HEK293 (cell line): ENCODE data around the gene SPEF1.

Experiments
- CTCF ChIA-PET: fragments of 350-600 bp; formaldehyde crosslinking; extraction: SDS; loops from one replicate; lab custom pipeline; 2021; ENCODE audit warnings: antibody characterized with exemption; lab: Yijun Ruan, JAX
- POLR2A ChIA-PET: fragments of 300-600 bp; formaldehyde crosslinking; extraction: SDS; loops from one replicate; lab custom pipeline; 2020; ENCODE audit warnings: antibody characterized with exemption, inconsistent platforms; lab: Yijun Ruan, JAX
- H3K27ac ChIP-seq: fragments of 200-500 bp; sonication (Bioruptor generic); 2 replicates; pipeline ENCODE4 v1.5.1; 2014; ENCODE audit warnings: low read depth, low read length, control low read depth, inconsistent platforms; ENCODE audit errors: extremely low read depth
- H3K36me3 ChIP-seq, 2 experiments: fragments of 200-500 bp in 1 of 2; sonication (Bioruptor generic) in 1 of 2; 1 replicate in 1 of 2; 2 replicates in 1 of 2; pipeline ENCODE4 v1.5.1; 2014 to 2017; ENCODE audit warnings: inconsistent platforms in 2 of 2, low read length in 2 of 2; ENCODE audit not compliant: control insufficient read depth in 2 of 2, insufficient read depth in 1 of 2
- H3K4me1 ChIP-seq: fragments of 200-500 bp; sonication (Bioruptor generic); 2 replicates; pipeline ENCODE4 v1.5.1; 2014; ENCODE audit warnings: mild to moderate bottlenecking, low read length, inconsistent platforms; ENCODE audit not compliant: control insufficient read depth, insufficient read depth
- H3K4me3 ChIP-seq: 2 replicates; pipeline ENCODE4 v1.5.1; 2011; ENCODE audit warnings: low read depth, mild to moderate bottlenecking, control low read depth, low read length, moderate library complexity
- H3K9me3 ChIP-seq: fragments of 200-500 bp; sonication (Bioruptor generic); 2 replicates; pipeline ENCODE4 v1.5.1; 2014; ENCODE audit warnings: low read depth, low read length, inconsistent platforms; ENCODE audit not compliant: control insufficient read depth, insufficient read depth
- CTCF ChIP-seq: fragments of 450-650 bp; formaldehyde crosslinking; IDR thresholded peaks from 2 replicates; pipeline ENCODE4 v1.5.1; 2016; ENCODE audit warnings: missing biosample characterization, missing genetic modification characterization
- IKZF3 ChIP-seq: fragments of 450-650 bp; IDR thresholded peaks from 2 replicates; pipeline ENCODE4 v1.5.0; 2018; ENCODE audit warnings: missing biosample characterization, mild to moderate bottlenecking, missing genetic modification characterization, moderate library complexity
- OVOL3 ChIP-seq: fragments of 450-650 bp; formaldehyde crosslinking; IDR thresholded peaks from 2 replicates; pipeline ENCODE4 v1.5.1; 2016; ENCODE audit warnings: missing biosample characterization, missing genetic modification characterization
- PRDM4 ChIP-seq: fragments of 450-650 bp; formaldehyde crosslinking; IDR thresholded peaks from 2 replicates; pipeline ENCODE4 v1.5.1; 2017; ENCODE audit warnings: missing biosample characterization, missing genetic modification characterization
- ZBTB1 ChIP-seq: fragments of 450-650 bp; formaldehyde crosslinking; IDR thresholded peaks from 2 replicates; pipeline ENCODE4 v1.5.1; 2016; ENCODE audit warnings: missing biosample characterization, missing genetic modification characterization
- ZBTB26 ChIP-seq: fragments of 450-650 bp; formaldehyde crosslinking; optimal IDR thresholded peaks from 2 replicates; pipeline ENCODE3; 2016; ENCODE audit warnings: missing biosample characterization, mild to moderate bottlenecking, missing genetic modification characterization
- ZBTB6 ChIP-seq: fragments of 450-650 bp; formaldehyde crosslinking; IDR thresholded peaks from 2 replicates; pipeline ENCODE4 v1.5.1; 2017; ENCODE audit warnings: missing biosample characterization, missing genetic modification characterization
- ZNF121 ChIP-seq: fragments of 450-650 bp; formaldehyde crosslinking; IDR thresholded peaks from 2 replicates; pipeline ENCODE4 v1.5.1; 2016; ENCODE audit warnings: missing biosample characterization, missing genetic modification characterization
- ZNF138 ChIP-seq: fragments of 450-650 bp; formaldehyde crosslinking; IDR thresholded peaks from 2 replicates; pipeline ENCODE4 v1.5.1; 2016; ENCODE audit warnings: missing biosample characterization, missing genetic modification characterization, borderline replicate concordance
- ZNF140 ChIP-seq: fragments of 450-650 bp; formaldehyde crosslinking; IDR thresholded peaks from 2 replicates; pipeline ENCODE4 v1.5.1; 2016; ENCODE audit warnings: missing biosample characterization, missing genetic modification characterization
- ZNF18 ChIP-seq: fragments of 450-650 bp; formaldehyde crosslinking; IDR thresholded peaks from 2 replicates; pipeline ENCODE4 v1.5.1; 2016; ENCODE audit warnings: missing biosample characterization, missing genetic modification characterization
- ZNF26 ChIP-seq: fragments of 450-650 bp; formaldehyde crosslinking; IDR thresholded peaks from 2 replicates; pipeline ENCODE4 v1.5.1; 2016; ENCODE audit warnings: missing biosample characterization, missing genetic modification characterization
- ZNF341 ChIP-seq: fragments of 450-650 bp; formaldehyde crosslinking; IDR thresholded peaks from 2 replicates; pipeline ENCODE4; 2016; ENCODE audit warnings: low read depth, missing biosample characterization, missing genetic modification characterization
- ZNF366 ChIP-seq: fragments of 450-650 bp; formaldehyde crosslinking; conservative IDR thresholded peaks from 2 replicates; pipeline ENCODE4 v1.5.1; 2016; ENCODE audit warnings: missing biosample characterization, missing genetic modification characterization
- ZNF394 ChIP-seq: fragments of 450-650 bp; formaldehyde crosslinking; IDR thresholded peaks from 2 replicates; pipeline ENCODE4 v1.5.1; 2016; ENCODE audit warnings: missing biosample characterization, missing genetic modification characterization, mild to moderate bottlenecking, moderate library complexity, borderline replicate concordance
- ZNF416 ChIP-seq: fragments of 450-650 bp; formaldehyde crosslinking; IDR thresholded peaks from 2 replicates; pipeline ENCODE4 v1.5.1; 2016; ENCODE audit warnings: missing biosample characterization, missing genetic modification characterization
- ZNF558 ChIP-seq: fragments of 450-650 bp; formaldehyde crosslinking; IDR thresholded peaks from 2 replicates; pipeline ENCODE4 v1.5.1; 2016; ENCODE audit warnings: missing biosample characterization, missing genetic modification characterization
- ZNF560 ChIP-seq: fragments of 450-650 bp; formaldehyde crosslinking; IDR thresholded peaks from 2 replicates; pipeline ENCODE4 v1.5.1; 2017; ENCODE audit warnings: missing biosample characterization, missing genetic modification characterization, borderline replicate concordance
- ZNF571 ChIP-seq: fragments of 450-650 bp; formaldehyde crosslinking; IDR thresholded peaks from 2 replicates; pipeline ENCODE4 v1.5.0; 2017; ENCODE audit warnings: missing biosample characterization, missing genetic modification characterization
- ZNF621 ChIP-seq: fragments of 450-650 bp; formaldehyde crosslinking; IDR thresholded peaks from 2 replicates; pipeline ENCODE4 v1.5.1; 2017; ENCODE audit warnings: missing biosample characterization, missing genetic modification characterization
- ZNF664 ChIP-seq: fragments of 450-650 bp; formaldehyde crosslinking; IDR thresholded peaks from 2 replicates; pipeline ENCODE4 v1.5.1; 2016; ENCODE audit warnings: missing biosample characterization, missing genetic modification characterization
- ZNF677 ChIP-seq: fragments of 450-650 bp; IDR thresholded peaks from 2 replicates; pipeline ENCODE4 v1.5.0; 2018; ENCODE audit warnings: missing biosample characterization, mild to moderate bottlenecking, missing genetic modification characterization, moderate library complexity

SPEF1 gene

GRCh38 chr20:3741836-3742458, 39.3 kb downstream of the SPEF1 start:
- Histone ChIP-seq H3K27ac (no peak overlapping the region), H3K4me3 (no peak overlapping the region), H3K4me1 (peaks cover 10% of the 10 kb centered on the region; the same call in 1 of the 2 replicates), H3K9me3 (no peaks in the 10 kb centered on the region)
- ChIA-PET POLR2A (interaction anchor here (0.7 kb wide), 1 partner anchor 13 kb away, joined by 3 read pairs; no protein-coding TSS in a partner anchor), CTCF (interaction anchor here (0.6 to 3.0 kb wide), 8 partner anchors 8 to 57 kb away, joined by 3 to 17 read pairs (median 6); no protein-coding TSS in a partner anchor)
- TF ChIP-seq ZNF140 (0 out of 2 replicates have a peak, but pooled peaks have one; percentile 2), ZBTB1 (tag by site-specific recombination) (no peak), ZBTB6 (tag by site-specific recombination) (peak; percentile 32; the same call in 1 of the 2 replicates), OVOL3 (tag by site-specific recombination) (no peak), ZNF341 (tag by site-specific recombination) (peak; percentile 54)
- TF ChIP-seq, all 188 proteins: peak for 3
- no peaks in the 10 kb centered on the region for H3K36me3 ChIP-seq

- CTCF ChIA-PET, result interaction anchor here (0.9 to 3.0 kb wide), 5 partner anchors 9 to 30 kb away, joined by 6 to 17 read pairs (median 7); no protein-coding TSS in a partner anchor
These were observed 40.5 kb downstream of the SPEF1 start for GRCh38 chr20:3740615-3741301.

More at GRCh38 chr20:3740615-3741301, 40.5 kb downstream of the SPEF1 start:
- Histone ChIP-seq H3K36me3 (no peaks in the 10 kb centered on the region), H3K9me3 (no peaks in the 10 kb centered on the region), H3K4me1 (peaks cover 10% of the 10 kb centered on the region; the same call in 1 of the 2 replicates), H3K27ac (no peak overlapping the region)
- POLR2A ChIA-PET, result interaction anchor here (0.7 kb wide), 1 partner anchor 12 kb away, joined by 3 read pairs; no protein-coding TSS in a partner anchor
- no peak for TF ChIP-seq ZNF18
- no peak for TF ChIP-seq PRDM4 (tag by site-specific recombination)
- no peak for TF ChIP-seq ZNF121 (tag by site-specific recombination)
- no peak for TF ChIP-seq IKZF3 (tag by site-specific recombination)
- TF ChIP-seq ZNF394 (tag by site-specific recombination), result no peak
- no peak for TF ChIP-seq ZNF664 (tag by site-specific recombination)
- no peak for TF ChIP-seq ZNF571 (tag by site-specific recombination)
- TF ChIP-seq ZNF341 (tag by site-specific recombination), result no peak
- no peak for TF ChIP-seq ZNF366
- no peak for TF ChIP-seq ZNF416
- TF ChIP-seq ZNF621, result no peak
- TF ChIP-seq ZNF26 (tag by site-specific recombination), result no peak
- no peak for TF ChIP-seq CTCF (tag by site-specific recombination)
- TF ChIP-seq ZNF558, result no peak
- TF ChIP-seq ZNF677 (tag by site-specific recombination), result no peak
- no peak for TF ChIP-seq ZNF138 (tag by site-specific recombination)
- no peak for TF ChIP-seq ZNF560 (tag by site-specific recombination)
- TF ChIP-seq ZBTB26 (tag by site-specific recombination), result no peak
- TF ChIP-seq, all 188 proteins: peak for 0
- no peak overlapping the region for H3K4me3 ChIP-seq
